H1 (cell line): ENCODE data around the gene HELT. TPM values are rescaled to one million over a fixed set of nuclear protein-coding genes. Genes with fewer than 3 reads are reported as not detected.

Source experiments
- CTCF ChIA-PET: fragments of 300-600 bp; sonication (Branson Sonifier 250); formaldehyde crosslinking; loops from one replicate; lab custom pipeline; 2021; ENCODE audit not compliant: partially characterized antibody; lab: Charles Lee
- POLR2A ChIA-PET: fragments of 300-600 bp; sonication (Branson Sonifier 250); formaldehyde crosslinking; loops from one replicate; lab custom pipeline; 2021; ENCODE audit warnings: inconsistent platforms; ENCODE audit not compliant: partially characterized antibody; lab: Charles Lee
- DNase-seq, 2 experiments: peaks; one replicate each; pipeline versions ENCODE4 v3.0.0 to v3.0.0-alpha.2; 2010 to 2022; ENCODE audit warnings: low spot score in 2 of 2, low read depth in 1 of 2, mixed read lengths in 1 of 2
- FAIRE-seq: peaks from 2 replicates; lab custom pipeline; 2011; peaks lifted over from hg19 to GRCh38; lab: Jason Lieb, UNC
- H2AFZ ChIP-seq: 2 replicates; pipeline ENCODE4 v1.8.1; 2012; ENCODE audit warnings: low read length, inconsistent platforms
- H2AK5ac ChIP-seq: 2 replicates; pipeline ENCODE4 v1.6.1; 2013; ENCODE audit warnings: low read depth, low read length
- H2BK120ac ChIP-seq: replicated peaks from 2 replicates; pipeline ENCODE3; 2013; ENCODE audit warnings: low read depth, low read length, inconsistent platforms
- H2BK12ac ChIP-seq: 2 replicates; pipeline ENCODE4 v1.6.1; 2013; ENCODE audit warnings: low read depth, low read length
- H2BK15ac ChIP-seq: 2 replicates; pipeline ENCODE4 v1.6.1; 2013; ENCODE audit warnings: low read length
- H2BK20ac ChIP-seq: 2 replicates; pipeline ENCODE4 v1.6.1; 2013; ENCODE audit warnings: low read length
- H2BK5ac ChIP-seq: 2 replicates; pipeline ENCODE4 v1.6.1; 2013; ENCODE audit warnings: low read depth, low read length
- H3K14ac ChIP-seq: 2 replicates; pipeline ENCODE4 v1.6.1; 2013; ENCODE audit warnings: inconsistent platforms; ENCODE audit not compliant: insufficient read length
- H3K18ac ChIP-seq: 2 replicates; pipeline ENCODE4 v1.6.1; 2013; ENCODE audit warnings: low read length; ENCODE audit errors: extremely low read depth
- H3K23ac ChIP-seq: 2 replicates; pipeline ENCODE4 v1.6.1; 2013; ENCODE audit warnings: inconsistent platforms; ENCODE audit not compliant: insufficient read length
- H3K23me2 ChIP-seq: 2 replicates; pipeline ENCODE4 v1.6.1; 2013; ENCODE audit warnings: low read depth, low read length
- H3K27ac ChIP-seq: 2 replicates; pipeline ENCODE4 v1.6.1; 2011; ENCODE audit warnings: low read depth, low read length, inconsistent platforms
- H3K27me3 ChIP-seq, 4 experiments: replicated peaks in 1 of 4; 1 replicate in 1 of 4; 2 replicates in 3 of 4; pipeline versions ENCODE4 v1.6.1 to v1.8.1; 2011 to 2013; ENCODE audit warnings: low read length in 3 of 4, mild to moderate bottlenecking in 3 of 4, inconsistent platforms in 2 of 4, mixed read lengths in 2 of 4, moderate library complexity in 1 of 4; ENCODE audit not compliant: control insufficient read depth in 3 of 4, insufficient read depth in 3 of 4; ENCODE audit errors: extremely low read depth in 1 of 4
- H3K36me3 ChIP-seq, 4 experiments: 2 replicates each; pipeline versions ENCODE4 v1.6.1 to v1.8.1; 2011 to 2013; ENCODE audit warnings: mild to moderate bottlenecking in 4 of 4, low read length in 3 of 4, moderate library complexity in 2 of 4, control low read depth in 1 of 4, inconsistent platforms in 1 of 4; ENCODE audit not compliant: insufficient read depth in 4 of 4, control insufficient read depth in 2 of 4
- H3K4ac ChIP-seq: replicated peaks from 2 replicates; pipeline ENCODE3; 2013; ENCODE audit warnings: low read length, low read depth, mixed read lengths, inconsistent platforms; ENCODE audit not compliant: insufficient read length
- H3K4me1 ChIP-seq, 4 experiments: replicated peaks in 1 of 4; 1 replicate in 1 of 4; 2 replicates in 3 of 4; pipeline versions ENCODE4 v1.6.1 to v1.8.1; 2011 to 2013; ENCODE audit warnings: low read length in 3 of 4, inconsistent platforms in 2 of 4, mixed read lengths in 1 of 4; ENCODE audit not compliant: insufficient read depth in 4 of 4, control insufficient read depth in 3 of 4
- H3K4me2 ChIP-seq, 2 experiments: 2 replicates each; pipeline versions ENCODE4 v1.6.1 to v1.8.1; 2011 to 2013; ENCODE audit warnings: low read depth in 2 of 2, low read length in 2 of 2, control low read depth in 1 of 2, inconsistent platforms in 1 of 2, mild to moderate bottlenecking in 1 of 2; ENCODE audit not compliant: insufficient read depth in 1 of 2
- H3K4me3 ChIP-seq, 4 experiments: fragments of 200-600, 300-600 bp in 1 of 4; sonication (generic), shearing (Covaris generic), sonication (Bioruptor Twin) in 1 of 4; 2 replicates each; pipeline versions ENCODE4 v1.5.1 to v1.8.1; 2011 to 2016; ENCODE audit warnings: low read length in 4 of 4, low read depth in 3 of 4, control low read depth in 2 of 4, inconsistent platforms in 2 of 4, mild to moderate bottlenecking in 2 of 4, mixed read lengths in 1 of 4, moderate library complexity in 1 of 4; ENCODE audit not compliant: insufficient read depth in 2 of 4; ENCODE audit errors: extremely low read depth in 1 of 4
- H3K56ac ChIP-seq: replicated peaks from 2 replicates; pipeline ENCODE3; 2013; ENCODE audit warnings: low read depth, mild to moderate bottlenecking, mixed read lengths, low read length, inconsistent platforms; ENCODE audit not compliant: insufficient read length
- H3K79me1 ChIP-seq: 2 replicates; pipeline ENCODE4 v1.6.1; 2013; ENCODE audit warnings: low read depth, low read length, control low read depth
- H3K79me2 ChIP-seq, 2 experiments: 2 replicates each; pipeline versions ENCODE4 v1.6.1 to v1.8.1; 2012 to 2013; ENCODE audit warnings: low read length in 2 of 2, mild to moderate bottlenecking in 2 of 2, inconsistent platforms in 1 of 2; ENCODE audit not compliant: insufficient read depth in 2 of 2, control insufficient read depth in 1 of 2
- H3K9ac ChIP-seq, 4 experiments: replicated peaks in 1 of 4; 1 replicate in 1 of 4; 2 replicates in 3 of 4; pipeline versions ENCODE4 v1.6.1 to v1.8.1; 2011 to 2013; ENCODE audit warnings: low read depth in 3 of 4, low read length in 3 of 4, control low read depth in 2 of 4, mild to moderate bottlenecking in 2 of 4, moderate library complexity in 2 of 4, inconsistent platforms in 1 of 4; ENCODE audit errors: extremely low read depth in 1 of 4
- H3K9me3 ChIP-seq, 2 experiments: 2 replicates each; pipeline versions ENCODE4 v1.6.1 to v1.8.1; 2012 to 2013; ENCODE audit warnings: mild to moderate bottlenecking in 2 of 2, moderate library complexity in 2 of 2, control low read depth in 1 of 2, inconsistent platforms in 1 of 2, low read depth in 1 of 2, low read length in 1 of 2, mixed read lengths in 1 of 2; ENCODE audit not compliant: insufficient read depth in 2 of 2
- H4K20me1 ChIP-seq, 2 experiments: replicated peaks in 1 of 2; 2 replicates each; pipeline versions ENCODE3 to v1.8.1; 2011 to 2013; ENCODE audit warnings: inconsistent platforms in 2 of 2, low read length in 2 of 2, mild to moderate bottlenecking in 1 of 2; ENCODE audit not compliant: insufficient read depth in 2 of 2, control insufficient read depth in 1 of 2
- H4K5ac ChIP-seq: 2 replicates; pipeline ENCODE4 v1.6.1; 2013; ENCODE audit warnings: low read length, low read depth, mixed read lengths, inconsistent platforms; ENCODE audit not compliant: insufficient read length
- H4K8ac ChIP-seq: 2 replicates; pipeline ENCODE4 v1.8.0; 2013; ENCODE audit warnings: mild to moderate bottlenecking, moderate library complexity, low read length, inconsistent platforms; ENCODE audit not compliant: insufficient read depth; ENCODE audit errors: extremely low read depth
- H4K91ac ChIP-seq: replicated peaks from 2 replicates; pipeline ENCODE3; 2013; ENCODE audit warnings: low read length, mixed read lengths, inconsistent platforms; ENCODE audit not compliant: insufficient read length
- ASH2L ChIP-seq: fragments of 200-600, 300-600 bp; sonication (generic); IDR thresholded peaks from one replicate; pipeline ENCODE4 v1.7.1; 2017; ENCODE audit warnings: low read length
- BACH1 ChIP-seq: IDR thresholded peaks from 2 replicates; pipeline ENCODE4 v1.6.1; 2012; ENCODE audit warnings: low read length, improper control_type of control experiment
- CEBPB ChIP-seq: IDR thresholded peaks from 2 replicates; pipeline ENCODE4 v1.6.1; 2012; ENCODE audit warnings: low read depth, low read length
- EGR1 ChIP-seq: IDR thresholded peaks from 2 replicates; pipeline ENCODE4 v1.6.1; 2011; ENCODE audit warnings: low read depth, low read length, borderline replicate concordance
- EZH2 ChIP-seq: fragments of 200-600 bp; sonication (generic); IDR thresholded peaks from 2 replicates; pipeline ENCODE4 v1.7.1; 2012; ENCODE audit warnings: low read depth, mild to moderate bottlenecking, moderate library complexity, low read length, inconsistent platforms; ENCODE audit not compliant: severe bottlenecking
- HDAC2 ChIP-seq, 2 experiments: fragments of 300-600 bp in 1 of 2; sonication (generic) in 1 of 2; IDR thresholded peaks; 2 replicates each; pipeline ENCODE4 v1.6.1; 2011 to 2012; ENCODE audit warnings: low read depth in 2 of 2, low read length in 2 of 2, mild to moderate bottlenecking in 2 of 2, moderate library complexity in 2 of 2, borderline replicate concordance in 1 of 2, inconsistent platforms in 1 of 2
- HDAC6 ChIP-seq: IDR thresholded peaks from one replicate; pipeline ENCODE4 v1.7.1; 2012; ENCODE audit warnings: low read depth, mild to moderate bottlenecking, inconsistent platforms, low read length, moderate library complexity
- RBBP5 ChIP-seq: IDR thresholded peaks from 2 replicates; pipeline ENCODE4 v1.7.1; 2012; ENCODE audit warnings: low read depth, mild to moderate bottlenecking, inconsistent platforms, low read length, moderate library complexity, borderline replicate concordance
- RXRA ChIP-seq: IDR thresholded peaks from 2 replicates; pipeline ENCODE4 v1.6.1; 2011; ENCODE audit warnings: low read depth, mild to moderate bottlenecking, low read length, moderate library complexity; ENCODE audit not compliant: insufficient read depth
- SIRT6 ChIP-seq: IDR thresholded peaks from one replicate; pipeline ENCODE4 v1.7.1; 2012; ENCODE audit warnings: low read length, inconsistent platforms
- SP2 ChIP-seq: IDR thresholded peaks from 2 replicates; pipeline ENCODE4 v1.6.1; 2012; ENCODE audit warnings: mild to moderate bottlenecking, low read length, inconsistent platforms
- TAF1 ChIP-seq: IDR thresholded peaks from 2 replicates; pipeline ENCODE4 v1.6.1; 2011; ENCODE audit warnings: mild to moderate bottlenecking, low read depth, low read length
- WGBS, 2 experiments: shearing (Covaris generic) in 1 of 2; methylation state at CpG; one replicate each; pipeline versions ENCODE4 v1.1.6 to v1.1.7; 2013 to 2015; ENCODE audit warnings: low lambda C conversion rate in 2 of 2, mixed read lengths in 2 of 2, inconsistent platforms in 1 of 2, low coverage in 1 of 2, missing lambda C conversion rate in 1 of 2; ENCODE audit not compliant: insufficient replicate concordance in 2 of 2, insufficient coverage in 1 of 2, insufficient read length in 1 of 2; ENCODE audit errors: extremely low coverage in 1 of 2, missing lambda C conversion rate in 1 of 2; 5-methylcytosine and 5-hydroxymethylcytosine counted together
- polyA plus RNA-seq, 7 experiments: library from polyadenylated mRNA; depleted of rRNA in 3 of 7; stranded (reverse) in 5 of 7; unstranded in 2 of 7; fragments of >200 nt in 5 of 7; fragments of 200-250 nt in 2 of 7; gene quantifications; 1 replicate in 5 of 7; 2 replicates in 1 of 7; 4 replicates in 1 of 7; pipeline versions ENCODE4 v1.2.1 to v1.2.3, GENCODE V29; 2011 to 2013; ENCODE audit warnings: missing spikeins in 2 of 7, mixed read lengths in 2 of 7
- total RNA-seq: library from RNA; stranded (reverse); fragmentation: NEBNext Ultra II Directional; extraction: Animal tissue kit (Norgen Biotek cat#: 25700); gene quantifications from 2 replicates; pipeline ENCODE4 v1.2.1, GENCODE V29; 2021
- TF ChIP-seq, protein P1 (sequence below): IDR thresholded peaks from 2 replicates; pipeline ENCODE4 v1.6.1; 2012; ENCODE audit warnings: inconsistent platforms

The HELT gene
- total and polyA plus RNA-seq, 2 of the 8 experiments (the other 6 are each of a cell fraction or from before 2014, with no cell fraction given): 0.32 to 0.35 TPM

GRCh38 chr4:185033950-185034349, 15.7 kb downstream of the HELT start:
- no peak overlapping the region for H3K23ac ChIP-seq
- no peak overlapping the region for H2BK12ac ChIP-seq
- H4K8ac ChIP-seq: no peak overlapping the region
- H3K4me2 ChIP-seq: no peak overlapping the region
- peaks cover 0 to 6% (median 3%) of the 10 kb centered on the region in 4 experiments; a peak in 4 of 7 replicates for H3K27me3 ChIP-seq
- no peak overlapping the region for H3K18ac ChIP-seq
- no peak for DNase-seq
- no peaks in the 10 kb centered on the region for H3K79me1 ChIP-seq
- no peak for FAIRE-seq
- POLR2A ChIA-PET: interaction anchor here (1.1 kb wide), 1 partner anchor 109 kb away, joined by 3 read pairs; the partner anchor contains the start of gene SLC25A4
- no peaks in the 10 kb centered on the region for H3K9me3 ChIP-seq
- H2AFZ ChIP-seq: no peak overlapping the region
- no peak overlapping the region for H4K5ac ChIP-seq
- no peak overlapping the region for H2BK120ac ChIP-seq
- WGBS, 2 experiments: 95% methylated on average over 6 of the region's 6 CpGs; no CpG with 5 or more reads in 1 of the 2 experiments
- no peak overlapping the region for H2AK5ac ChIP-seq
- H4K20me1 ChIP-seq: no peaks in the 10 kb centered on the region
- H3K79me2 ChIP-seq: no peaks in the 10 kb centered on the region
- CTCF ChIA-PET: interaction anchor here (0.5 to 13.9 kb wide), 6 partner anchors 10 to 104 kb away, joined by 3 to 210 read pairs (median 36); partner anchors contain the start of gene SLC25A4
- H2BK20ac ChIP-seq: no peak overlapping the region
- no peak overlapping the region for H2BK15ac ChIP-seq
- no peak overlapping the region for H3K4me3 ChIP-seq
- H3K23me2 ChIP-seq: no peaks in the 10 kb centered on the region
- no peak overlapping the region for H2BK5ac ChIP-seq
- H3K4ac ChIP-seq: no peak overlapping the region
- H3K56ac ChIP-seq: no peak overlapping the region
- no peaks in the 10 kb centered on the region for H3K36me3 ChIP-seq
- no peaks in the 10 kb centered on the region for H3K4me1 ChIP-seq
- H4K91ac ChIP-seq: no peak overlapping the region
- no peak overlapping the region for H3K9ac ChIP-seq
- H3K14ac ChIP-seq: no peak overlapping the region
- H3K27ac ChIP-seq: no peak overlapping the region
- TF ChIP-seq RBBP5: no peak
- no peak for TF ChIP-seq BACH1
- TF ChIP-seq HDAC2 (IDR thresholded peaks at IDR 0.05; ENCODE audit: borderline replicate concordance in 1 of 2, low read depth in 2 of 2, low read length in 2 of 2): no peak
- TF ChIP-seq RXRA: no peak
- TF ChIP-seq EZH2: no peak
- TF ChIP-seq SP2: no peak
- TF ChIP-seq HDAC6: no peak
- TF ChIP-seq CEBPB: no peak
- TF ChIP-seq TAF1: no peak
- TF ChIP-seq, protein P1, sequence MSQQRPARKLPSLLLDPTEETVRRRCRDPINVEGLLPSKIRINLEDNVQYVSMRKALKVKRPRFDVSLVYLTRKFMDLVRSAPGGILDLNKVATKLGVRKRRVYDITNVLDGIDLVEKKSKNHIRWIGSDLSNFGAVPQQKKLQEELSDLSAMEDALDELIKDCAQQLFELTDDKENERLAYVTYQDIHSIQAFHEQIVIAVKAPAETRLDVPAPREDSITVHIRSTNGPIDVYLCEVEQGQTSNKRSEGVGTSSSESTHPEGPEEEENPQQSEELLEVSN: no peak
- no peak for TF ChIP-seq EGR1
- no peak for TF ChIP-seq SIRT6
- TF ChIP-seq ASH2L: no peak
